HG02623 (cell line): ENCODE results near the gene MYOCD.

Experiments used
- ATAC-seq: cut with Tn5 transposase; IDR thresholded peaks from one replicate; pipeline ENCODE4 v1.9.1; 2021; ENCODE audit warnings: moderate library complexity; ENCODE audit not compliant: unreplicated experiment

MYOCD gene

GRCh38 chr17:12709063-12709462, 43.4 kb downstream of the MYOCD start:
- no peak for ATAC-seq

GRCh38 chr17:12712415-12712814, 46.7 kb downstream of the MYOCD start:
- ATAC-seq, result no peak

- ATAC-seq, result no peak
Observed at GRCh38 chr17:12712941-12713340, 47.3 kb downstream of the MYOCD start.

- no peak for ATAC-seq
Observed at GRCh38 chr17:12719948-12720347, 54.3 kb downstream of the MYOCD start.

- no peak for ATAC-seq
Observed at GRCh38 chr17:12721581-12721980, 55.9 kb downstream of the MYOCD start.

- no peak for ATAC-seq
Observed at GRCh38 chr17:12722282-12722681, 56.6 kb downstream of the MYOCD start.

GRCh38 chr17:12726131-12726530, 60.4 kb downstream of the MYOCD start:
- no peak for ATAC-seq

- ATAC-seq, result no peak
Observed at GRCh38 chr17:12727076-12727760, 61.5 kb downstream of the MYOCD start.

GRCh38 chr17:12727881-12728280, 62.2 kb downstream of the MYOCD start:
- ATAC-seq, result no peak

- ATAC-seq, result no peak
Observed at GRCh38 chr17:12729086-12729485, 63.4 kb downstream of the MYOCD start.

- ATAC-seq, result no peak
Observed at GRCh38 chr17:12730421-12730820, 64.7 kb downstream of the MYOCD start.

GRCh38 chr17:12730931-12731521, 65.3 kb downstream of the MYOCD start:
- no peak for ATAC-seq

GRCh38 chr17:12731839-12732238, 66.1 kb downstream of the MYOCD start:
- no peak for ATAC-seq

- ATAC-seq, result no peak
Observed at GRCh38 chr17:12732366-12732765, 66.7 kb downstream of the MYOCD start.

- no peak for ATAC-seq
Observed at GRCh38 chr17:12734926-12735325, 69.2 kb downstream of the MYOCD start.

GRCh38 chr17:12735517-12735916, 69.8 kb downstream of the MYOCD start:
- ATAC-seq, result no peak

- ATAC-seq, result no peak
Observed at GRCh38 chr17:12736526-12736925, 70.8 kb downstream of the MYOCD start.

- no peak for ATAC-seq
Observed at GRCh38 chr17:12737740-12738469, 72.2 kb downstream of the MYOCD start.

GRCh38 chr17:12738624-12739023, 72.9 kb downstream of the MYOCD start:
- ATAC-seq, result no peak

- ATAC-seq, result no peak
Observed at GRCh38 chr17:12739500-12739899, 73.8 kb downstream of the MYOCD start.

GRCh38 chr17:12743046-12743445, 77.4 kb downstream of the MYOCD start:
- no peak for ATAC-seq

- no peak for ATAC-seq
Observed at GRCh38 chr17:12744298-12744697, 78.6 kb downstream of the MYOCD start.
